HG02852 (cell line): ENCODE results near the gene STX1A.
A peak's percentile ranks its signal among the peaks of the same experiment; 100 is the strongest.

Experiments
- ATAC-seq: cut with Tn5 transposase; IDR thresholded peaks from one replicate; pipeline ENCODE4 v1.9.1; 2021; ENCODE audit warnings: mild to moderate bottlenecking, moderate library complexity; ENCODE audit not compliant: unreplicated experiment

The STX1A gene

GRCh38 chr7:73718905-73719805 is at the start of gene STX1A:
Gene STX1A, minus strand, starts transcription at chr7:73719669. Its CDS starts 38 bp downstream, at chr7:73719631.
- ATAC-seq: peak; percentile 65

- no peak for ATAC-seq
Measured at GRCh38 chr7:73768641-73769480, 49.4 kb upstream of the STX1A start.

GRCh38 chr7:73766556-73767229 is 47.2 kb upstream of the STX1A start:
- ATAC-seq: no peak

- ATAC-seq: no peak
Measured at GRCh38 chr7:73762659-73762999, 43.2 kb upstream of the STX1A start.

- ATAC-seq: no peak
Measured at GRCh38 chr7:73761854-73762658, 42.6 kb upstream of the STX1A start.

- ATAC-seq: no peak
Measured at GRCh38 chr7:73758581-73759138, 39.2 kb upstream of the STX1A start.

- ATAC-seq: no peak
Measured at GRCh38 chr7:73749931-73750776, 30.7 kb upstream of the STX1A start.

GRCh38 chr7:73746378-73746777 is 26.9 kb upstream of the STX1A start:
- ATAC-seq: no peak

- ATAC-seq: no peak
Measured at GRCh38 chr7:73742753-73743641, 23.5 kb upstream of the STX1A start.

GRCh38 chr7:73742338-73742752 is 22.9 kb upstream of the STX1A start:
- ATAC-seq: no peak

- ATAC-seq: no peak
Measured at GRCh38 chr7:73741600-73741999, 22.1 kb upstream of the STX1A start.

GRCh38 chr7:73740771-73741170 is 21.3 kb upstream of the STX1A start:
- ATAC-seq: no peak

- no peak for ATAC-seq
Measured at GRCh38 chr7:73740212-73740611, 20.7 kb upstream of the STX1A start.

- ATAC-seq: no peak
Measured at GRCh38 chr7:73739387-73739767, 19.9 kb upstream of the STX1A start.

- peak; percentile 89 for ATAC-seq
Measured at GRCh38 chr7:73738612-73739386, 19.3 kb upstream of the STX1A start, which contains the start of gene ABHD11. Gene ABHD11, minus strand, starts transcription at chr7:73738802. Its CDS starts 32 bp downstream, at chr7:73738770.

GRCh38 chr7:73738220-73738611 is 18.7 kb upstream of the STX1A start:
- peak; percentile 21 for ATAC-seq

GRCh38 chr7:73737491-73738219 is 18.2 kb upstream of the STX1A start:
- no peak for ATAC-seq
